Stimulated activated CD4-positive, alpha-beta T cell treated with anti-CD3 and anti-CD28 coated beads, TNF-alpha, amount 100 ng/mL, for 4 hours (primary cell): Measurements from ENCODE around the gene KRTAP10-5.
"Not testable (repeated sequence)": the region's sequence is repeated elsewhere in the genome, so short reads cannot be mapped to it uniquely, and the experiment has no call there.

ENCODE experiments used
- DNase-seq, 3 experiments: peaks; one replicate each; pipeline ENCODE4 v3.0.0-alpha.2; 2020; ENCODE audit warnings: low read depth in 3 of 3

The KRTAP10-5 gene

DNA sequence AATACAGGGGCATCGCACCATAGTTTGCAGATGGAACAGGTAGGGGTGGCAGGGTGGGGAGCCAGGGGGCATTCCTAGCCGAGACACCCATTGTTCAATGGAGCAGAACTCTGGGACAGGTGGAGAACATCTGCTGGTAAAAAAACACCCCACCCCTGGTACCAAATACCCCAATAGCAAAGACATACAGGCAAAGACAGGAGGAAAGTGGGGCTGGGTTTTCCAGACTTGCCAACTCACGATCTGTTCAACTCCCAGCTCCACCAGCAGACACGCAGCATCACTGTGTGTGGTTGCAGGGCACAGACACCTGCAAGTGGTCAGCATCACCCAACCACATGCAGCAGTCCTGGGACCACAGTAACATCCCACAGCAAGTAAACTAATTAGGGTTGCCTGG, 31.1 kb upstream of the KRTAP10-5 start:
- no peak for DNase-seq

DNA sequence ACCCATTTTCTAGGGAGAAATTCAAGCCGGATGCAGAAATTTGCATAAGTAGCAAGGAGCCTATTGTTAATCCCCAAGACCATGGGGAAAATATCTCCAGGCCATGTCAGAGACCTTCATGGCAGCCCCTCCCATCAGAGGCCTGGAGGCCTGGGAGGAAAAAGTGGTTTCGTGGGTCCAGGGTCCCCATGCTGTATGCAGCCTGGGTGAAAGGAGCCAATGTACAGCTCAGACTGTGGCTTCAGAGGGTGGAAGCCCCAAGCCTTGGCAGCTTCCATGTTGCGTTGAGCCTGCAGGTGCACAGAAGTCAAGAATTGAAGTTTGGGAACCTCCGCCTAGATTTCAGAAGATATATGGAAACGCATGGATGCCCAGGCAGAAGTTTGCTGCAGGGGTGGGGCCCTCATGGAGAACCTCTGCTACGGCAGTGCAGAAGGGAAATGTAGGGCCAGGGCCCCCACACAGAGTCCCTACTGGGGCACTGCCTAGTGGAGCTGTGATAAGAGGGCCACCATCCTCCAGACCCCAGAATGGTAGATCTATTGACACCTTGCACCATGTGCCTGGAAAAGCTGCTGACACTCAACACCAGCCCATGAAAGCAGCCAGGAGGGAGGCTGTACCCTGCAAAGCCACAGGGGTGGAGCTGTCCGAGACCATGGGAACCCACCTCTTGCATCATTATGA, 29.9 kb upstream of the KRTAP10-5 start:
- not testable (repeated sequence) for DNase-seq

DNA sequence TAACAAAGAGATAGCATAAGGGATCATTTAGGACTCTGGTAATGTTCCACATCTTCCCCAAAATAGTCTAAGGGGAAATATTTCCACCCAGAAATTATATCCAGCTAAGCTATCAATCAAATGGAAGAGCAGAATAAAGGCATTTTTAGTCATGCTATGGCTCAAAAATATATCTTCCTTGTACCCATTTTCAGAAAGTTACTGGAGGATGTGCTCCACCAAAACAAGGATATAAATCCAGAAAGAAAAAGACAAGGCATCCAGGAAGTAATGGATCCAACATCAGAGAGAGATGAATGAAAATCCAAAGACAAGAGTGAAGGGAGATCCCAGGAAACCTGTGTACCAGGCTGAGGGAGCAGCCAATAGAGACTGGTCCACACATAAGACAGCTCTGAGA, 28.8 kb upstream of the KRTAP10-5 start:
- no peak for DNase-seq

DNA sequence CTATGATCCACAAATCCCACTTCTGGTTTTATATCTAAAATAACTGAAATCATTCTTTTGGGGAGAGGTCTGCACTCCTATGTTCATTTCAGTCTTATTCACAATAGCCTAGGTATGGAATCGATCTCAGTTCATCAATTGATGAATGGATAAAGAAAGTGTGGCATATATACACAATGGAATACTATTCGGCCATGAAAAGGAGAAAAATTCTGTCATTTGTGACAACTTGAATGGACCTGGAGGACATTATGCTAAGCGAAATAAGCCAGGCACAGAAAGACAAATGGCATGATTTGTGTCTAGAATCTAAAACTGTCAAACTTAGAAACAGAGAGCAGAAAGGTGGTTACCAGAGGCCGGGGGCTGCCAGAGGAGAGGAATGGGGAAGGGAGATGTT, 26.1 kb upstream of the KRTAP10-5 start:
- DNase-seq, result no peak

DNA sequence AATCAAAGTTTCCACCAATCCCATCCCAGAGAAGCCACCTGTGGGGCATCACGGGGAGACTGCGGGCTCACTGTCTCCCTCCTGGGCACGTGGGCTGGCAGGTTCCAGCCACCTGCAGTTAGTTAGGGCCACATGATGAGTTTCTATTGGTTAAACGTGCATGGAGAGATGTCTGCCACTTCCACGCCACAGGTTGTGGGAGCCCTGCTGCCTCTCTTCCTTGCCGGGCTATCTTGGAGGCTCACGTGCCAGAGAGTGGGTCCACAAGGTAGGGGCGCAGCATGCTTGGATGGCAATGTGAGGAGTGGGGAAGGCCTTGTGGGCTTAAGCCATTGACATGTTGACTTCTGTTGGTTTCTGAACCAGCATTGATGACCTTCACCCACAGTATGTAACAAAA, 23.5 kb upstream of the KRTAP10-5 start:
- no peak for DNase-seq

DNA sequence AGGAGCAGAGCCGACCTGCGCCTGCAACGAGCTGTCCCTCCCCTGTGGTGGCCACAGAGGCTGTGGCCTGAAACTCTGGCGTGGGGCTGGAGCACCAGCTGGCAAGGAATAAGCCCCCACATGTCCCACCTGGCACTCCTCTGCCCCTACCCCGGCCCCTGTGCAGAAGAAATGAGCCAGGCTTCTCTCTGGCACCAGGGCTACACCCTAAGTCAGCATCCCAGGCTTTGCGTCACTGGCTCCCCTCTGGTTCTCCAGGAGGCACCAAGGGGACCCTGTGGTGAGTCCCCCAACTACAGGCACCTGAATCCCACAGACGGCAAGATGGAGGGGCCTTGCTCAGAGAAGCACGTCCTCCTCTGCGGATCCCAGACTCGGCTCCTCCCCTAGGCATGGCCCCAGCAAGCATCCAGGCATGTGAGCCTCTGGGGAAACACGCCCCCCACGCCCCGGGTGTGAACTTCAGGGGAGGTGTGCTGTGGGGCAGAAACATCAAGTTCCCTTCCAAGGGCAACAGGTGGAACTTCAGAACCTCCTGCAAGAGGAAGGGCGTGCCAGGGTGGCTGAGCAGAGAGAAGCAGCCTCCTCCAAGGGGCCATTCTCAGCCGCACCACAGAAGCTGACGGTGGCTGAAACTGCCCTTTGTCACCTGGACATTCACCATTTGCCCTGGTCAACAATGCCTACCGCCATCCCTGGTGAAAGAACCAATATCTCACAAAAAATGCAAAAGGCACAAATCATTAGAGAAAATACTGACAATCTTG, 22.9 kb upstream of the KRTAP10-5 start:
- DNase-seq, result no peak

DNA sequence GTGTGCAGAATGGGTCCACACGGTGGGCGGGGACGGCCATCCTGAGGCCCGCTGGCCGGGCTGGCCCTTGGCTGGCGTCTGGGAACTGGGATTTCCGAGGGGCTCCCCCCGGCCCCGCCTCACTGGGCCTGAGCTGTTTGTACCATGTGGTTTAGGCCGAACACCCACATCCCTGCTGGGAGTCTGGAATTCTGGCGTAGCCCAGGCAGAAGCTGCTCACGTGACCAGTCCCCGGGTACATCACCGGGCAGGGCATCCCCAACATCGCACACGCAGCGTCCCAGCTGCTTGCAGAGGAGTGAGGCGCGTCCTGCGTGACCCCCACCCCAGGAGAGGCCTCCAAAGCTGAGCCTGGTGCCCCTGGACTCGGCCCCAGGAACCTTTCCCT, 22.1 kb upstream of the KRTAP10-5 start:
- DNase-seq, result no peak

DNA sequence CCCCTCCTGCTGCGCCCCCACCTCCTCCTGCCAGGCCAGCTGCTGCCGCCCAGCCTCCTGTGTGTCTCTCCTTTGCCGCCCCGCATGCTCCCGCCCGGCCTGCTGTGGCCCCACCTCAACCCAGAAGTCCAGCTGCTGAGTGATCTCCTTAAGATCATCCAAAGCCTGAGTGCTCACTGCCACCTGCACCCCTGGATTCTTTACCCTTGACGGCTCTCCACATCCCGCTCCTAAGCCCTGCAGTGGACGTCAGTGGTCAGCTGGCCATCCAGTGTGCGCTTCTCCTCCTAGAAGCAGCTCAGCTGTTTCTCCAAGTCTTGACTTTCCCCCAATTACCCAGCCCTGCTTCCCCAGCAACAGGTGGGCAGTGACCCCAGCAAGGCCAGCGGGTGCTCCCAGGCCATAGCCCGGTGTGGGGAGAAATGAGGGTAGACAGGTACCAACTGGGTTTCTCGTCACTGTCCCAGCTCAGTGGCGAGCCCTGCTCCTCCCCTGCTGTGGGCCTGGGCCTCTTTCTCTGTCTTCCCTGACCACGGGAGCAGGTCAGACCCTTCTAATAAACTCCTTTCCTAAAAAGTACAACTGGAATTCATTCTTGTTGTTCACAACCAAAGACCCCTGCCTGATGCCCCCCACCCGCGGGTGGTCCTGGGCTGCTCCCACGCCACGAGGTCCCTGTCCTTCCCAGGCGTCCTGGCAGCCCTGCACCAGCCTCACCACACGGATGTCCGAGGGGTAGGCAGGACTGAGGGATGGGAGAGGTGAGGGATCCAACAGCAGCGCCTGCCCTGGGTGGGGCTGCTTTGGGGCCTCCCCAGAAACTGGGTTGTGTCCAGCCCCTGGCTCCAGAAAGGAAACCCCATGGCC, 21.4 kb upstream of the KRTAP10-5 start:
- no peak for DNase-seq

DNA sequence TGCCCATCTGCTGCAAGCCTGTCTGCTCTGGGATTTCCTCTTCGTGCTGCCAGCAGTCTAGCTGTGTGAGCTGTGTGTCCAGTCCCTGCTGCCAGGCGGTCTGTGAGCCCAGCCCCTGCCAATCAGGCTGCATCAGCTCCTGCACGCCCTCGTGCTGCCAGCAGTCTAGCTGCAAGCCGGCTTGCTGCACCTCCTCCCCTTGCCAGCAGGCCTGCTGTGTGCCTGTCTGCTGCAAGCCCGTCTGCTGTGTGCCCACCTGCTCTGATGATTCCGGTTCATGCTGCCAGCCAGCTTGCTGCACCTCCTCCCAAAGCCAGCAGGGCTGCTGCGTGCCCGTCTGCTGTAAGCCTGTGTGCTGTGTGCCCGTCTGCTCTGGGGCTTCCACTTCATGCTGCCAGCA, 20.7 kb upstream of the KRTAP10-5 start:
- not testable (repeated sequence) for DNase-seq

DNA sequence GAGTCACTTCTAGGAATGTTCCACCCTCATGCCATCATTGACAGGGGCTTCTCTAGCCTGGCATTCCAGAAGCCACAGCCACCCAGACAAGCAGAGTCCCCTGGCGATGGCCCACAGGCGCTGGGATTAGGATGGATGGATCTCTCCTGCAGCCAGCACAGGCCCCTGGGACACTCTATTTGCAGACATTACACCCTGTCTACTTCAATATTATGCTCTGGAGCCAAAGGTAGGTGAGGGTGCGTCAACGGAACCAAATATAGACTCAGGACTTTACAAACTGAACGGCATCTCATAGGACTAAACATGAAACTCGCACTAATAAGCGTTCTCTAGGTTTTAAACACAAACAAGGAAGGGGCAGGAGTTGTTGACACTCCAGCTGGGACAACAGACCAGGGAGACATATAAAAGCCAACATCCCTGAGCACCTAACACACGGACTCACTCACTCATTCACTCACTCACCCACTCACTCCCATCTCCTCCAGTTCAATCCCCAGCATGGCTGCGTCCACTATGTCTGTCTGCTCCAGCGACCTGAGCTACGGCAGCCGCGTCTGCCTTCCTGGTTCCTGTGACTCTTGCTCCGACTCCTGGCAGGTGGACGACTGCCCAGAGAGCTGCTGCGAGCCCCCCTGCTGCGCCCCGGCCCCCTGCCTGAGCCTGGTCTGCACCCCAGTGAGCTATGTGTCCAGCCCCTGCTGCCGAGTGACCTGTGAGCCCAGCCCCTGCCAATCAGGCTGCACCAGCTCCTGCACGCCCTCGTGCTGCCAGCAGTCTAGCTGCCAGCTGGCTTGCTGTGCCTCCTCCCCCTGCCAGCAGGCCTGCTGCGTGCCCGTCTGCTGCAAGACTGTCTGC, 19.9 kb upstream of the KRTAP10-5 start, which contains the start of gene KRTAP10-7:
Gene KRTAP10-7 (plus strand): TSS at position 480 of the 861 bp plus-strand sequence. CDS start 25 bp downstream, at position 505.
- not testable (repeated sequence) for DNase-seq

DNA sequence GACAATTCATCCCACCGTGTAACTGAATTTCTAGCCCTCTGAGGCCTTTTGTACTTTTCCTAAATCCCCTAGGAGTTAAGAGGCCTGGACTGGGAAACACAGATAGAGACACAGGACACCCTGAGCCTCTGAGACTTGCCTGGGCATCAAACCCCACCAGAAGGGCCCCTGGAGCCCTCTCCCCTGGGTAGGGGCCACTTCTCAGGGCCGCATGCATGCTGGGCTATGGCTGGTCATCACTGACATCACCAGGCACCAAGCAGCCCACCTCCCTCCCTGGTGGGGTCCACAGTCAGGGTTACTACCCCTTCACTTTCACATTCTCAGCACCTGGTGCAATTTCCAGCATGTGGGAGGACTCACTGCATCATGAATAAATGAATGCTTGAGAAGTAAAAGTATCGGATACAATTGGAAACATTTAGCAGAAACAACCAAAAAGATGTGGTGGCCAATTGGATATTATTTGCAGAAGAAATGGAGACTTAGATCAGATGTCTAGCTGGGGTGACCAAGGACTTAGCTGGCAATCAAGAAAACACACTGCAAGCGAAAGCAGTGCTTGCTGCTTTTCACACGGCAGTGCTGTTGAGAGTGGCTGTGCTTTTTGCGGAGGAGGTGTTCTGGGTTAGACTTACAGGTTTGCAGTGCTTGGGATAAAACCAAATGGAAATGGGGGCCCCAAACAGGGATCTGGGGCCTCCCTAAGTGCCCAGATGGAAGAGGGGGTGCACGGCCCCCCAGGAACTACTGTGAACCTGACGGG, 19.0 kb upstream of the KRTAP10-5 start:
- no peak for DNase-seq

DNA sequence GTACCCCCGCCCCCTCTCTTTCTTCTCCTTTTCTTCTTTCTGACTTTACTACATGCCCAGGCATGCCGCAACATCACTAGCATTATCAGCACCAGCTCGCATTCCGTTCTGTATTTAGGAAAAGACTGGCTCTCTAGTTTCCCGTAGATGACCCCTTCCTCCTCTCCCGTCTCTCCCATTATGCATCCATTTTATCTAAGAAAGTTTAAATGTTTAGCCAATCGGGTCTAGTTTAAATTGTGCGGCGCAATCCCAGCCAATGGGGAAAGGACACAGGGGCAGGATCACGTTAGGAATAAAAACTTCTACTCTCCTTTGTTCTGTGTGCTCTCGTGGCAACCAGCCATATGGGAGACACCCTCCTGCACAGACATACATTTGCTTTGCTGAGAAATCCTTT, 17.7 kb upstream of the KRTAP10-5 start:
- DNase-seq, result no peak

DNA sequence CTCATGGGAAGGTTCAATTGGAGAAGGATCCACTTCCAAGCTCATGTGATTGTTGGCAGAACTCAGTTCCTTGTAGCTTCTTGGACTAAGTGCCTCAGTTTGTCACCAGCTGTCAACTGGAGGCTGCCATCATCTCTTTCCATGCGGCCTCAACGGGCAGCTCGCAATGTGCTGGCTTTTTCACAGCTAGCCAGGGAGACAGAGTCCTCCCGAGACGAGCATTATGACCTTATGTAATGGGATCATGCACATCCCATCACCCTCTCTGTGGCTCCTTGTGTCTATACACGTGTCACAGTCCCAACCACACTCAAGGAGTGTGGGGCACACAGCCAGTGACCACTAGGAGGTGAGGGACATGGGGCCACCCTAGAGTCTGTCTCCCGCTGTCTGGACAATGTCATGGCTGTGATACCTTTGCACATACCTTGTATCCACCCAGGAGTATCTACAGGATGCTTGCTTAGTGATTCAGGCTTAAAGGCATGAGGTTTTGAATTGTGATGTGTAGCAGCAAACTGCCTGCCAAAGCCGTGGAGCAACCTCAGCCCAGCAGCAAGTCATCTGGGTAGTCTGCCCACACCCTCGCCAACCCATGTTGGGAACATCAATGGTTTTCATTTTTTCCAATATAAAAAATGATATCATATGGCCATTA, 15.8 kb upstream of the KRTAP10-5 start:
- DNase-seq, result no peak

DNA sequence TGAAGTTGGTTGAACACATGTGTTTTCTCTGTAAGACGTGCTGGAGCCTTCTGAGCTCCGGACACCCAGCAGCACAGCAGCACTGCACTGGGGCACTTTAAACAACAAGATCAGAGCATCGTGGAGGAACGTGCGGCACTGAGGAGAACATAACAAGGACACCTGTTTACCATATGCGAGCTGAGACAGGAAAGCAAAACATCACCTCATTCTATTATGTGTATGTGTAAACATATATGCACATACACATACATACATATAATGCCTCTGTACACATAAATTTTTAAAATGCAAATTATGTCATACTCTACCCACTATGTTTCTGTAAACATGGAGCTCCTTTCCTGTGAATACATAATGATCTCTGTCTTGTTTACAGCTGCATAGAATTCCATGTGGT, 15.1 kb upstream of the KRTAP10-5 start:
- DNase-seq, result no peak

DNA sequence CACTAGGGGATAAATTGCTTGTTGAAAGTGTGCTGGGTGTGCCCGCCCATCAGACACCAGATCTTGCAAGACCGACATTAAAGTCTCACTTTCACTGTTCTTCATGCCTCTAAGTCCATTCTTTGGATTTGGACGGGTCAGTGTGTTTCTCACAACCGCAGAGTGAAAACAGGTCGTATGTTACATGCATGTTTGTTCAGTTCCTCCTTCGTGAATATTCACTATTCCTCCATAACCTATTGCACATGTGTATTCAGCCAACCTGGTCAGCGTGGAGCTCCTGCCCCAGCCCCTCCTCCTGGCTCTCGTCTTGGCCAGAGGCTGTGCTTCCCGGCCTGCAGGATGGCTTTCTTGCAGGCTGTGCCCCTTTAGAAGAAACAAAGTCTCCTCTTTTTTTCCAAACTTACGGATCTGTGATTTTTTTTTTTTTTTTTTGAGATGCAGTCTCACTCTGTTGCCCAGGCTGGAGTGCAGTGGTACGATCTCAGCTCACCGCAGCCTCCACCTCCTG, 14.1 kb upstream of the KRTAP10-5 start:
- no peak for DNase-seq

DNA sequence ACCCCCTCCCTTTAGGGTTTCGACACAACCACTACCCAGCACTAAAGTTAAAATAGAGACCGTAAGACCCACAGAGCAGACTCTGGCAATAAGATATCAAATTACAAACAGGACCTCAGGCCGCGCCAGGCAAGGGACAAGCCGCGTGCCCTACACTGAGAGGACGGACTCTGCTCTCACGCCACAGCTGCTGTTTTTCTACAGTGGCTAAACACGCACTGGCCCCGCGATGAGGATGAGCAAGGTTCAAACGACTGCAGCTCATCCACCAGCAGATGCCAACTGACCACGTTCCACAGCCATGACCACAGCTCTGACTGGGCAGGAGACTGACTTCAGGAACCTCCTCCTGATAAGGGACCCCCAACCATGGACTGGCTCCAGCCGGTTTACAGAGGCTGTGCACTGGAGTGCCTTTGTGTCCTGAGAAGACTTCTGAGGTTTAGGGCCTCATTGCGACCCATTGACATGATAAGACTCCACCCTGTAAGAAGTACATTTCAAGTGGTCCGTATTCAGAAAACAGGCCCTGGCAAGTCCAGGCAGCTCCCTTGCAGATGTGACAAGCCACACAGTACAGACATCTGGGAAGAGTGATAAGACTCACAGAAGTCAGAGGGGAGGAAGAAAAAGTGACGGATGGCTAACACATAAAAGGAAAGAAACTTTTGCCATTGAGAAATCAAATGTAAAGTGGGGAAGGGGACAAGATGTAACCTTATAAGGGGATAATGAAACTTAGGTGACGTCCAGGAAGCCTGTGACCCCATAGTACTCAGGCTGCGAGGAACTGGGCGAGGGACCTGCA, 13.4 kb upstream of the KRTAP10-5 start:
- no peak for DNase-seq

DNA sequence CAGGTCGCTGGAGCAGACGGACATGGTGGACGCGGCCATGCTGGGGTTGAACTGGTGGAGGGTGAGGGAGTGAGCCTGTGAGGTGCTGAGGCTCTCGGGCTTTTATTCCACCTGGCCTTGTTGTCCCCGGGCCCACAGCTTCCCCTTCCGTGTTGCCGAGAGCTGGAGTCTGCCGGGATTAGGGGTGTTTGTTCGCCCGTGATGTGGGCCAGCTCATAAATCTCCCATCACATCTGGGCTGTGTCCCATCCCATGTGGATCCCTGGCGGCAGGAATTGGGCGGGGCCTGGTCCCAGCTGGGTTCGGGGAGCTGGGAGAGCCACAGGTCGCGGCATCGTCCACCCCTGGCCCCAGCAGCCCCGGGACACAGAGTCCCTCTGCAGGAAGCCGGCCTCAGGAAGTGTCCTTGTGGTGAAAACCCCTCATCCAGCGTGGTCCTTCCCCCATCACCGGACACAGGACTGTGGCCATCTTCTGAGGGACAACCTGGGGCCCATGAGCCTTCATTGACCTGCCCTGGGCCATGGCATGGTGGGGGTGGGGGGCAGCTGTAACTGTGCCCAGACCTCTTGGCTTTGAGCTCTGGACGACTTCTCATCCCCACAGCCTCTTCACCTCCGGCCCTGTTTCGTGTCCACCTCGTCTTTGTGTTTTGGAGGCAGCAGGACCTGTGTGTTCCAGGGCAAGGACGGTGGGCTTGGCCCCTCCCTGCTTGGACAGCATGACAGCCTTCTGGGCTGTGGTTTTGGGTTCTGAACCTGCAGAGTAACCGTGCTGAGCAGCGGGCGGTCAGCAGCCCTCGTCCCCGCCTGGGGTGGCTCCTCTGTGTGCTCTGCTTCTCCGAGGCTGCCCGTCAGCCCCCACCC, 12.3 kb upstream of the KRTAP10-5 start, which contains the start of gene KRTAP10-6:
Gene KRTAP10-6 (minus strand): TSS at position 60 of the 866 bp plus-strand sequence. CDS start 21 bp downstream, at position 39.
- DNase-seq, result no peak

DNA sequence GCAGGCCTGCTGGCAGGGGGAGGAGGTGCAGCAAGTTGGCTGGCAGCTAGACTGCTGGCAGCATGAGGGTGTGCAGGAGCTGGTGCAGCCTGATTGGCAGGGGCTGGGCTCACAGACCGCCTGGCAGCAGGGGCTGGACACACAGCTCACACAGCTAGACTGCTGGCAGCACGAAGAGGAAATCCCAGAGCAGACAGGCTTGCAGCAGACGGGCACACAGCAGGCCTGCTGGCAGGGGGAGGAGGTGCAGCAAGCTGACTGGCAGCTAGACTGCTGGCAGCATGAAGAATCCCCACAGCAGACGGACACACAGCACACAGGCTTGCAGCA, 11.4 kb upstream of the KRTAP10-5 start:
- not testable (repeated sequence) for DNase-seq
